HepG2 (cell line): ENCODE data around the gene TMEM198. TPM values are rescaled to one million over a fixed set of nuclear protein-coding genes. Genes with fewer than 3 reads are reported as not detected.

Source experiments
- ARNTL ChIP-seq: sonication (generic); formaldehyde crosslinking; IDR thresholded peaks from 2 replicates; pipeline ENCODE4 v1.4.0; 2020; ENCODE audit warnings: mild to moderate bottlenecking, missing genetic modification reagents
- CENPX ChIP-seq: sonication (generic); formaldehyde crosslinking; IDR thresholded peaks from 2 replicates; pipeline ENCODE4 v1.9.0; 2021; ENCODE audit warnings: mild to moderate bottlenecking, missing genetic modification reagents, moderate library complexity
- FOXP1 ChIP-seq, 2 experiments: fragments of 450-650 bp in 1 of 2; IDR thresholded peaks; 2 replicates each; pipeline ENCODE4 v1.6.1; 2017 to 2018; ENCODE audit warnings: antibody characterized with exemption in 1 of 2
- HNF4G ChIP-seq, 2 experiments: sonication (generic) in 1 of 2; formaldehyde crosslinking in 1 of 2; IDR thresholded peaks; 2 replicates each; pipeline versions ENCODE4 v1.4.0 to v1.6.1; 2011 to 2020; ENCODE audit warnings: borderline replicate concordance in 2 of 2, low read depth in 2 of 2, mild to moderate bottlenecking in 2 of 2, low read length in 1 of 2, missing genetic modification reagents in 1 of 2, moderate library complexity in 1 of 2
- KAT2B ChIP-seq: fragments of 150-350 bp; IDR thresholded peaks from 2 replicates; pipeline ENCODE4 v1.6.1; 2014; ENCODE audit warnings: low read depth, low read length, borderline replicate concordance
- KLF9 ChIP-seq: IDR thresholded peaks from 2 replicates; pipeline ENCODE4 v1.6.1; 2016; ENCODE audit warnings: low read depth
- REL ChIP-seq: sonication (generic); formaldehyde crosslinking; conservative IDR thresholded peaks from 2 replicates; pipeline ENCODE4 v1.8.0; 2022; ENCODE audit warnings: mild to moderate bottlenecking, missing genetic modification reagents, moderate library complexity
- U2AF1 ChIP-seq: fragments of 200-400 bp; formaldehyde crosslinking; optimal IDR thresholded peaks from 2 replicates; pipeline ENCODE3; 2017; ENCODE audit warnings: mild to moderate bottlenecking, low read depth, low read length
- XRCC5 ChIP-seq: fragments of 200-400 bp; formaldehyde crosslinking; optimal IDR thresholded peaks from 2 replicates; pipeline ENCODE3; 2017; ENCODE audit warnings: mild to moderate bottlenecking, low read length
- ZNF431 ChIP-seq: sonication (generic); formaldehyde crosslinking; IDR thresholded peaks from 2 replicates; pipeline ENCODE4 v1.9.0; 2022; ENCODE audit warnings: missing genetic modification reagents, low read depth, mild to moderate bottlenecking, borderline replicate concordance
- polyA plus RNA-seq, 8 experiments: library from polyadenylated mRNA; depleted of rRNA in 3 of 8; stranded (reverse) in 7 of 8; unstranded in 1 of 8; fragments of >200 nt; fragmentation: Illumina TruSeq in 4 of 8; extraction: Trizol in 4 of 8; gene quantifications; 2 replicates each; pipeline versions ENCODE4 v1.2.1 to v1.2.3, GENCODE V29; 2011 to 2016; ENCODE audit warnings: low read depth in 4 of 8, missing spikeins in 1 of 8, mixed read lengths in 1 of 8; ENCODE audit not compliant: insufficient read depth in 1 of 8
- total RNA-seq, 5 experiments: library from RNA; depleted of rRNA; stranded (reverse); fragments of >200 nt; fragmentation: Illumina TruSeq; extraction: Trizol; gene quantifications; 2 replicates each; pipeline ENCODE4 v1.2.3, GENCODE V29; 2016; ENCODE audit warnings: low read depth in 1 of 5
- TF ChIP-seq, protein P1 (sequence below): sonication (generic); formaldehyde crosslinking; IDR thresholded peaks from 2 replicates; pipeline ENCODE4 v1.4.0; 2020; ENCODE audit warnings: missing genetic modification reagents, borderline replicate concordance
- TF ChIP-seq, protein P2 (sequence below): sonication (generic); formaldehyde crosslinking; IDR thresholded peaks from 2 replicates; pipeline ENCODE4 v1.8.0; 2022; ENCODE audit warnings: missing genetic modification reagents, mild to moderate bottlenecking, inconsistent platforms, borderline replicate concordance
- TF ChIP-seq, protein P3 (sequence below), 2 experiments: sonication (generic) in 1 of 2; formaldehyde crosslinking in 1 of 2; IDR thresholded peaks; 2 replicates each; pipeline versions ENCODE4 v1.4.0 to v1.6.1; 2018 to 2020; ENCODE audit warnings: missing genetic modification reagents in 2 of 2, borderline replicate concordance in 1 of 2, low read depth in 1 of 2, mild to moderate bottlenecking in 1 of 2, missing biosample characterization in 1 of 2
- TF ChIP-seq, protein P4 (sequence below), 2 experiments: sonication (generic) in 1 of 2; formaldehyde crosslinking in 1 of 2; IDR thresholded peaks; 2 replicates each; pipeline versions ENCODE4 v1.6.1 to v1.9.0; 2014 to 2022; ENCODE audit warnings: antibody characterized with exemption in 1 of 2, borderline replicate concordance in 1 of 2, inconsistent platforms in 1 of 2, low read depth in 1 of 2, missing genetic modification reagents in 1 of 2

Gene TMEM198
- total and polyA plus RNA-seq, 2 of the 13 experiments (the other 11 are each of a cell fraction or from before 2014, with no cell fraction given), result 17.3 to 23.5 TPM

DNA sequence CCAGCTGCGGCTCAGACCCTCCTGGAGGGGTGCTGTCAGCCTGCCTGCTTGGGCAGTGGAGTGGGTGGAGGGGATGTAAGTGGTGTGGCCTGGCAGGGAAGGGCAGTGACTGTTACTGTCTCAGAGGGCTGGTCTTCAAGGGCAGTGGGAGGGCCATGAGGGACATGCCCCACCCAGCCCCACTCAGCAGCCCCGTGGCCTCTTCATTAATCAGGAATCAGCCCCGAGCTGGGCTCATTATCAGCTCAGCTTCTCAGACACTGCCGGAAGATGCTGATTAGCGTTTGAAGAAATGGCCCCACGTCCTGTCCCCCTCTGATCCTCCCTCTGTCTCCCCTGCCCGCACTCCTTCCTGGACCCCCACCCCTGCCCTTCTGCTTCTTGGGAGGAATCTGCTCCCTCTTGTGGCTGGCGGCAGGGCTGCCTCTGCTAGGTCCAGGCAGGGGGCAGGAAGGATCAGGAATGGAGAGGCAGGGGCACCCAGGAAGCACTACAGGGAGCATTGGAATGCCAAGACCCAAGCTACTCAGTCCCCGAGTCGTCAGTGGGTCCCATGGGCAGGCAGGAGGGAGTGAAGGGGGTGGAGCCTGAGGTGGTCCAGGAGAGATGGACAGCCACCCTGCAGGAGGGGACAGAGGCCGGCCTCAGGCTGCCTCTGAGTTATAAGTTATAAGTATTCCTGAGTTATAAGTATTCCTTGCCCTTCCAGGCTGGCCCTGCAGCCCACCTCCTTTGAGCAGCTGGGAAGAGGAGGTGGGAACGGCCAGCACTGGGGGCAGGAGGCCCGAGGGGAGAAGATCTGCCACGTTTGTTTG, 22.6 kb upstream of the TMEM198 start (continued):
- TF ChIP-seq, protein P1, sequence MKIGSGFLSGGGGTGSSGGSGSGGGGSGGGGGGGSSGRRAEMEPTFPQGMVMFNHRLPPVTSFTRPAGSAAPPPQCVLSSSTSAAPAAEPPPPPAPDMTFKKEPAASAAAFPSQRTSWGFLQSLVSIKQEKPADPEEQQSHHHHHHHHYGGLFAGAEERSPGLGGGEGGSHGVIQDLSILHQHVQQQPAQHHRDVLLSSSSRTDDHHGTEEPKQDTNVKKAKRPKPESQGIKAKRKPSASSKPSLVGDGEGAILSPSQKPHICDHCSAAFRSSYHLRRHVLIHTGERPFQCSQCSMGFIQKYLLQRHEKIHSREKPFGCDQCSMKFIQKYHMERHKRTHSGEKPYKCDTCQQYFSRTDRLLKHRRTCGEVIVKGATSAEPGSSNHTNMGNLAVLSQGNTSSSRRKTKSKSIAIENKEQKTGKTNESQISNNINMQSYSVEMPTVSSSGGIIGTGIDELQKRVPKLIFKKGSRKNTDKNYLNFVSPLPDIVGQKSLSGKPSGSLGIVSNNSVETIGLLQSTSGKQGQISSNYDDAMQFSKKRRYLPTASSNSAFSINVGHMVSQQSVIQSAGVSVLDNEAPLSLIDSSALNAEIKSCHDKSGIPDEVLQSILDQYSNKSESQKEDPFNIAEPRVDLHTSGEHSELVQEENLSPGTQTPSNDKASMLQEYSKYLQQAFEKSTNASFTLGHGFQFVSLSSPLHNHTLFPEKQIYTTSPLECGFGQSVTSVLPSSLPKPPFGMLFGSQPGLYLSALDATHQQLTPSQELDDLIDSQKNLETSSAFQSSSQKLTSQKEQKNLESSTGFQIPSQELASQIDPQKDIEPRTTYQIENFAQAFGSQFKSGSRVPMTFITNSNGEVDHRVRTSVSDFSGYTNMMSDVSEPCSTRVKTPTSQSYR (CRISPR knock-in tag), result 0 out of 2 replicates have a peak, but pooled peaks have one; percentile 10
- TF ChIP-seq, protein P2, sequence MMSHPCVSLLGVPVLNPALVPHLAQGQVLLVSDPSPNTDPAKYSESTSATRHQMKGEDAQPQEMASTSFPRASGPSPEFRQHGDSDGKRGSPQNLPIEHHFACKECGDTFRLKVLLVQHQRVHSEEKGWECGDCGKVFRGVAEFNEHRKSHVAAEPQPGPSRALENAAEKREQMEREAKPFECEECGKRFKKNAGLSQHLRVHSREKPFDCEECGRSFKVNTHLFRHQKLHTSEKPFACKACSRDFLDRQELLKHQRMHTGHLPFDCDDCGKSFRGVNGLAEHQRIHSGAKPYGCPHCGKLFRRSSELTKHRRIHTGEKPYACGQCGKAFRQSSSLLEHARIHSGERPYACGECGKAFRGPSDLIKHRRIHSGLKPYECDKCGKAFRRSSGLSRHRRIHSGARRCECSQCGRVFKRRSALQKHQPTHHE, result no peak
- no peak for TF ChIP-seq ARNTL (CRISPR knock-in tag)
- no peak for TF ChIP-seq ZNF431 (CRISPR knock-in tag)
- peak; percentile 68 for TF ChIP-seq XRCC5
- no peak for TF ChIP-seq FOXP1 (IDR thresholded peaks at IDR 0.05)
- no peak for TF ChIP-seq FOXP1 (CRISPR knock-in tag; IDR thresholded peaks at IDR 0.05)
- TF ChIP-seq, protein P3, sequence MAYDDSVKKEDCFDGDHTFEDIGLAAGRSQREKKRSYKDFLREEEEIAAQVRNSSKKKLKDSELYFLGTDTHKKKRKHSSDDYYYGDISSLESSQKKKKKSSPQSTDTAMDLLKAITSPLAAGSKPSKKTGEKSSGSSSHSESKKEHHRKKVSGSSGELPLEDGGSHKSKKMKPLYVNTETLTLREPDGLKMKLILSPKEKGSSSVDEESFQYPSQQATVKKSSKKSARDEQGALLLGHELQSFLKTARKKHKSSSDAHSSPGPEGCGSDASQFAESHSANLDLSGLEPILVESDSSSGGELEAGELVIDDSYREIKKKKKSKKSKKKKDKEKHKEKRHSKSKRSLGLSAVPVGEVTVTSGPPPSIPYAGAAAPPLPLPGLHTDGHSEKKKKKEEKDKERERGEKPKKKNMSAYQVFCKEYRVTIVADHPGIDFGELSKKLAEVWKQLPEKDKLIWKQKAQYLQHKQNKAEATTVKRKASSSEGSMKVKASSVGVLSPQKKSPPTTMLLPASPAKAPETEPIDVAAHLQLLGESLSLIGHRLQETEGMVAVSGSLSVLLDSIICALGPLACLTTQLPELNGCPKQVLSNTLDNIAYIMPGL (CRISPR knock-in tag; IDR thresholded peaks at IDR 0.05; ENCODE audit: borderline replicate concordance in 1 of 2, low read depth in 1 of 2), result peak in 1 of 2 experiments; percentile 36; a peak in 1 of 4 replicates
- TF ChIP-seq KLF9 (CRISPR knock-in tag), result no peak
- TF ChIP-seq HNF4G (IDR thresholded peaks at IDR 0.05; ENCODE audit: borderline replicate concordance, low read depth, low read length), result no peak
- TF ChIP-seq HNF4G (CRISPR knock-in tag; IDR thresholded peaks at IDR 0.05; ENCODE audit: borderline replicate concordance, low read depth), result no peak
- TF ChIP-seq, protein P4, sequence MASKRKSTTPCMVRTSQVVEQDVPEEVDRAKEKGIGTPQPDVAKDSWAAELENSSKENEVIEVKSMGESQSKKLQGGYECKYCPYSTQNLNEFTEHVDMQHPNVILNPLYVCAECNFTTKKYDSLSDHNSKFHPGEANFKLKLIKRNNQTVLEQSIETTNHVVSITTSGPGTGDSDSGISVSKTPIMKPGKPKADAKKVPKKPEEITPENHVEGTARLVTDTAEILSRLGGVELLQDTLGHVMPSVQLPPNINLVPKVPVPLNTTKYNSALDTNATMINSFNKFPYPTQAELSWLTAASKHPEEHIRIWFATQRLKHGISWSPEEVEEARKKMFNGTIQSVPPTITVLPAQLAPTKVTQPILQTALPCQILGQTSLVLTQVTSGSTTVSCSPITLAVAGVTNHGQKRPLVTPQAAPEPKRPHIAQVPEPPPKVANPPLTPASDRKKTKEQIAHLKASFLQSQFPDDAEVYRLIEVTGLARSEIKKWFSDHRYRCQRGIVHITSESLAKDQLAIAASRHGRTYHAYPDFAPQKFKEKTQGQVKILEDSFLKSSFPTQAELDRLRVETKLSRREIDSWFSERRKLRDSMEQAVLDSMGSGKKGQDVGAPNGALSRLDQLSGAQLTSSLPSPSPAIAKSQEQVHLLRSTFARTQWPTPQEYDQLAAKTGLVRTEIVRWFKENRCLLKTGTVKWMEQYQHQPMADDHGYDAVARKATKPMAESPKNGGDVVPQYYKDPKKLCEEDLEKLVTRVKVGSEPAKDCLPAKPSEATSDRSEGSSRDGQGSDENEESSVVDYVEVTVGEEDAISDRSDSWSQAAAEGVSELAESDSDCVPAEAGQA (IDR thresholded peaks at IDR 0.05; ENCODE audit: low read depth), result no peak
- TF ChIP-seq, protein P4 (CRISPR knock-in tag; IDR thresholded peaks at IDR 0.05; ENCODE audit: borderline replicate concordance), result no peak
- TF ChIP-seq REL (CRISPR knock-in tag), result no peak
- no peak for TF ChIP-seq CENPX (CRISPR knock-in tag)
- no peak for TF ChIP-seq U2AF1
- TF ChIP-seq KAT2B, result no peak
